ENCODE data around the gene TIGD3. TPM values are rescaled to one million over a fixed set of nuclear protein-coding genes. Genes with fewer than 3 reads are reported as not detected.

TIGD3 gene
- total and polyA plus RNA-seq, 2 of the 13 experiments (the other 11 are each of a cell fraction or from before 2014, with no cell fraction given): 0.49 to 4.9 TPM

DNA sequence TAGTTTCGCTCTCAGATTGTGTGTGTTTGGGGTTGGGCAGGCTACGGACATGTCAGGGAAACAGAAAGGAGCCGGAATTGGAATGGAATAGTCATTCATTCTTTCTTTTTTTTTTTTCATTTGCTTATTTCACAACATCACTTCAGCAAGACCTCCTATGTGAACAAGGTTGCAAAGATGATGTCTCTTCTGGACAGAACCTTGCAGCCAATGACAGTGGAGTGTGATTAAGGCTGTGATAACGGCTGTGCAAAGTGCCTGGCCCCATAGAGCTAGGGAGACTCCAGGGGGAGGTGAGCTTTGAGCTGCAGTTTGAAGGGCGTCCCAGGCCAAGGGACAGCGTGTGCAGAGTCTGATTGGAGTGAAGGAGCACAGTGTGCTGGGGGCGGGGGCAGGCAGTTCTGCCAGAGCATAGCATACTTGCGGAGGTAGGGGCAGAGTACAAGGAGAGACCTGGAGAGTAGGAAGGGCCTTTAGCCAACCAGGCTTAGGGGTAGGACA is 3.4 kb downstream of the TIGD3 start (continued):
- TF ChIP-seq, protein P1, sequence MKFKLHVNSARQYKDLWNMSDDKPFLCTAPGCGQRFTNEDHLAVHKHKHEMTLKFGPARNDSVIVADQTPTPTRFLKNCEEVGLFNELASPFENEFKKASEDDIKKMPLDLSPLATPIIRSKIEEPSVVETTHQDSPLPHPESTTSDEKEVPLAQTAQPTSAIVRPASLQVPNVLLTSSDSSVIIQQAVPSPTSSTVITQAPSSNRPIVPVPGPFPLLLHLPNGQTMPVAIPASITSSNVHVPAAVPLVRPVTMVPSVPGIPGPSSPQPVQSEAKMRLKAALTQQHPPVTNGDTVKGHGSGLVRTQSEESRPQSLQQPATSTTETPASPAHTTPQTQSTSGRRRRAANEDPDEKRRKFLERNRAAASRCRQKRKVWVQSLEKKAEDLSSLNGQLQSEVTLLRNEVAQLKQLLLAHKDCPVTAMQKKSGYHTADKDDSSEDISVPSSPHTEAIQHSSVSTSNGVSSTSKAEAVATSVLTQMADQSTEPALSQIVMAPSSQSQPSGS (CRISPR knock-in tag; IDR thresholded peaks at IDR 0.05): peak; percentile 57; the same call in 1 of the 2 replicates
- TF ChIP-seq PRDM4 (CRISPR knock-in tag; IDR thresholded peaks at IDR 0.05; ENCODE audit: borderline replicate concordance): no peak
- TF ChIP-seq CEBPG (CRISPR knock-in tag; IDR thresholded peaks at IDR 0.05): peak; percentile 70
- TF ChIP-seq ZNF577 (CRISPR knock-in tag; IDR thresholded peaks at IDR 0.05; ENCODE audit: borderline replicate concordance, low read depth): no peak
- no peak for TF ChIP-seq SOX13 (IDR thresholded peaks at IDR 0.05)
- TF ChIP-seq SOX13 (CRISPR knock-in tag; conservative IDR thresholded peaks at IDR 0.05 in 1 of 2, IDR thresholded peaks at IDR 0.05 in 1 of 2): peak in 1 of 2 experiments; percentile 27; a peak in 1 of 4 replicates
- peak; percentile 70; the same call in 1 of the 2 replicates for TF ChIP-seq MAZ (IDR thresholded peaks at IDR 0.05; ENCODE audit: borderline replicate concordance, low read depth, low read length)
- no peak for TF ChIP-seq MAZ (CRISPR knock-in tag; IDR thresholded peaks at IDR 0.05; ENCODE audit: low read depth)
- TF ChIP-seq ZIK1 (CRISPR knock-in tag; IDR thresholded peaks at IDR 0.05; ENCODE audit: borderline replicate concordance, low read depth): no peak
- TF ChIP-seq NFKBIZ (CRISPR knock-in tag; IDR thresholded peaks at IDR 0.05): no peak
- TF ChIP-seq, protein P2, sequence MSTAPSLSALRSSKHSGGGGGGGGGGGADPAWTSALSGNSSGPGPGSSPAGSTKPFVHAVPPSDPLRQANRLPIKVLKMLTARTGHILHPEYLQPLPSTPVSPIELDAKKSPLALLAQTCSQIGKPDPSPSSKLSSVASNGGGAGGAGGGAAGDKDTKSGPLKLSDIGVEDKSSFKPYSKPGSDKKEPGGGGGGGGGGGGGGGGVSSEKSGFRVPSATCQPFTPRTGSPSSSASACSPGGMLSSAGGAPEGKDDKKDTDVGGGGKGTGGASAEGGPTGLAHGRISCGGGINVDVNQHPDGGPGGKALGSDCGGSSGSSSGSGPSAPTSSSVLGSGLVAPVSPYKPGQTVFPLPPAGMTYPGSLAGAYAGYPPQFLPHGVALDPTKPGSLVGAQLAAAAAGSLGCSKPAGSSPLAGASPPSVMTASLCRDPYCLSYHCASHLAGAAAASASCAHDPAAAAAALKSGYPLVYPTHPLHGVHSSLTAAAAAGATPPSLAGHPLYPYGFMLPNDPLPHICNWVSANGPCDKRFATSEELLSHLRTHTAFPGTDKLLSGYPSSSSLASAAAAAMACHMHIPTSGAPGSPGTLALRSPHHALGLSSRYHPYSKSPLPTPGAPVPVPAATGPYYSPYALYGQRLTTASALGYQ (CRISPR knock-in tag; IDR thresholded peaks at IDR 0.05): no peak
- TF ChIP-seq ATF1 (CRISPR knock-in tag; IDR thresholded peaks at IDR 0.05): no peak; the same call in 1 of the 2 replicates
- no peak for TF ChIP-seq ZFP37 (CRISPR knock-in tag; IDR thresholded peaks at IDR 0.05; ENCODE audit: borderline replicate concordance)
- no peak for TF ChIP-seq HNRNPL (IDR thresholded peaks at IDR 0.05; ENCODE audit: low read depth, low read length)
- TF ChIP-seq, protein P3, sequence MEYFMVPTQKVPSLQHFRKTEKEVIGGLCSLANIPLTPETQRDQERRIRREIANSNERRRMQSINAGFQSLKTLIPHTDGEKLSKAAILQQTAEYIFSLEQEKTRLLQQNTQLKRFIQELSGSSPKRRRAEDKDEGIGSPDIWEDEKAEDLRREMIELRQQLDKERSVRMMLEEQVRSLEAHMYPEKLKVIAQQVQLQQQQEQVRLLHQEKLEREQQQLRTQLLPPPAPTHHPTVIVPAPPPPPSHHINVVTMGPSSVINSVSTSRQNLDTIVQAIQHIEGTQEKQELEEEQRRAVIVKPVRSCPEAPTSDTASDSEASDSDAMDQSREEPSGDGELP (IDR thresholded peaks at IDR 0.05; ENCODE audit: borderline replicate concordance, low read depth): no peak
- peak; percentile 57 for TF ChIP-seq HNF1B (CRISPR knock-in tag; IDR thresholded peaks at IDR 0.05)
- TF ChIP-seq MIER2 (CRISPR knock-in tag; IDR thresholded peaks at IDR 0.05): peak; percentile 21; the same call in 1 of the 2 replicates
- peak; percentile 82 for TF ChIP-seq MAX (IDR thresholded peaks at IDR 0.05)
- TF ChIP-seq HMG20B (CRISPR knock-in tag; conservative IDR thresholded peaks at IDR 0.05): 0 out of 2 replicates have a peak, but pooled peaks have one; percentile 42
- peak; percentile 58; the same call in 1 of the 2 replicates for TF ChIP-seq ZFX (CRISPR knock-in tag; IDR thresholded peaks at IDR 0.05; ENCODE audit: low read depth)
- 0 out of 2 replicates have a peak, but pooled peaks have one; percentile 27 for TF ChIP-seq TRIM24 (CRISPR knock-in tag; IDR thresholded peaks at IDR 0.05)
